Measurements from ENCODE around the gene SUSD1.

GRCh38 chr9:112130347-112130746 is 44.8 kb downstream of the SUSD1 start:
- no peak for TF ChIP-seq EZH2 (IDR thresholded peaks at IDR 0.05; ENCODE audit: borderline replicate concordance)
- no peak for TF ChIP-seq CTCF (IDR thresholded peaks at IDR 0.05; ENCODE audit: poor library complexity)
